Stomach (tissue), 9 donors: ENCODE measurements around the gene CHRNB4. TPM values are rescaled to one million over a fixed set of nuclear protein-coding genes. Genes with fewer than 3 reads are reported as not detected.

Experiments
- DNase-seq, 2 donors: peaks; one replicate each; pipeline versions ENCODE4 v3.0.0 to v3.0.0-alpha.2; 2013 to 2019
- H3K27ac ChIP-seq, 5 donors: fragments of 200-600 bp in 4 of 5; sonication (generic) in 4 of 5; one replicate each; pipeline ENCODE4 v1.5.1; 2013 to 2019; ENCODE audit warnings: mild to moderate bottlenecking in 1 of 5, moderate library complexity in 1 of 5
- H3K27me3 ChIP-seq, 3 donors: fragments of 200-600 bp; sonication (generic); one replicate each; pipeline ENCODE4 v1.5.1; 2017 to 2019; ENCODE audit warnings: mixed run types in 1 of 3
- H3K36me3 ChIP-seq, 4 donors: fragments of 200-600 bp; sonication (generic); 1 replicate in 3 of 4; 2 replicates in 1 of 4; pipeline ENCODE4 v1.5.1; 2016 to 2019
- H3K4me1 ChIP-seq, 4 donors: fragments of 200-600 bp; sonication (generic); one replicate each; pipeline ENCODE4 v1.5.1; 2016 to 2019
- H3K4me3 ChIP-seq, 4 donors: fragments of 200-600 bp; sonication (generic) in 3 of 4; one replicate each; pipeline ENCODE4 v1.5.1; 2016 to 2019; ENCODE audit warnings: mild to moderate bottlenecking in 1 of 4
- H3K9me3 ChIP-seq, 4 donors: fragments of 200-600 bp; sonication (generic); one replicate each; pipeline ENCODE4 v1.5.1; 2016 to 2019
- CTCF ChIP-seq, 7 experiments: fragments of 450-650 bp in 4 of 7; fragments of 200-600 bp in 3 of 7; sonication (generic) in 3 of 7; IDR thresholded peaks; one replicate each; pipeline ENCODE4 v1.5.1; 2016 to 2019; ENCODE audit warnings: antibody characterized with exemption in 7 of 7, control low read depth in 2 of 7, mild to moderate bottlenecking in 1 of 7
- EP300 ChIP-seq: sonication (generic); formaldehyde crosslinking; IDR thresholded peaks from one replicate; pipeline ENCODE4 v1.6.1; 2017; ENCODE audit warnings: antibody characterized with exemption
- POLR2A ChIP-seq, 4 donors: fragments of 450-650 bp; IDR thresholded peaks; one replicate each; pipeline ENCODE4 v1.6.1; 2016; ENCODE audit warnings: antibody characterized with exemption in 4 of 4, control low read depth in 2 of 4, mild to moderate bottlenecking in 1 of 4, moderate library complexity in 1 of 4
- POLR2AphosphoS5 ChIP-seq, 3 donors: sonication (generic); formaldehyde crosslinking; IDR thresholded peaks; one replicate each; pipeline ENCODE4 v1.6.1; 2016; ENCODE audit warnings: antibody characterized with exemption in 3 of 3
- WGBS, 5 donors: extraction: QIAGEN DNeasy Blood & Tissue Kit in 3 of 5; methylation state at CpG; one replicate each; pipeline versions ENCODE4 v1.1.5 to v1.1.7; 2013 to 2018; 5-methylcytosine and 5-hydroxymethylcytosine counted together
- intact Hi-C: fragments of 100-400 bp; cut with DNase I; formaldehyde crosslinking; loops from one replicate; pipeline ENCODE4 v1.15.1; 2023; ENCODE audit warnings: low total_unique reads
- polyA plus RNA-seq, 3 donors: library from polyadenylated mRNA; stranded (reverse); fragments of 200-250 nt; gene quantifications; one replicate each; pipeline ENCODE4 v1.2.3, GENCODE V29; 2013
- total RNA-seq, 5 donors: library from RNA; depleted of rRNA; stranded (reverse); fragments of >200 nt; gene quantifications; one replicate each; pipeline versions ENCODE4 v1.1.0 to v1.2.3, GENCODE V29; 2014 to 2016
- donor health status: healthy with polysubstance abuse.
- donor health status: Bipolar disorder and iron deficiency.
- donor health status: healthy.

The CHRNB4 gene
- total and polyA plus RNA-seq, 8 donors: 0.78 TPM; not detected in 7

DNA sequence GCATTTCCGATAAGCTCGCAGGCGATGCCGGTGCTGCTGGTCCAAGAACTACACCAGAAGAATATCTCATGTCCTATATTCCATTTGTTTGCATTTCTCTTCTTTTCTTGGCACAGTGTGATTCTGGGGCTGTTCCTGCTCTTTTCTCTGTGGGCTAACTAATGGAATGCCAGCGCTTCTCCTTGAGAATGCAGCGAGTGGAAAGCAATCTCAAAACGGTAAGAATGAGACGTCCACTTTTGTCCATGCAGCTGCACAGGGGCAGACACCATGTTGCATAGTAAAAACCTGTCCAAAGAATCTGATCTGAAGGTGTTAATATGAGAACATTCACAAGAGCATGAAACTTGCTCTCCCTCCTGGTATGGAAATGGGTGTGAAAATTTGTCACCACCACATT is 13.7 kb downstream of the CHRNB4 start:
- H3K4me3 ChIP-seq: no peak overlapping the region
- H3K4me1 ChIP-seq: no peaks in the 10 kb centered on the region
- TF ChIP-seq CTCF (IDR thresholded peaks at IDR 0.05): no peak
- TF ChIP-seq POLR2AphosphoS5 (IDR thresholded peaks at IDR 0.05): no peak
- TF ChIP-seq EP300: no peak
- no peak for TF ChIP-seq POLR2A (IDR thresholded peaks at IDR 0.05)
- peaks cover 0 to 56% (median 13%) of the 10 kb centered on the region in 3 donors for H3K27me3 ChIP-seq
- intact Hi-C loops: loop anchor here (10.0 kb wide), 1 partner anchor 557 kb away; no protein-coding TSS in a partner anchor
- no peaks in the 10 kb centered on the region for H3K36me3 ChIP-seq
- DNase-seq: no peak
- no peak overlapping the region for H3K27ac ChIP-seq
- H3K9me3 ChIP-seq: no peaks in the 10 kb centered on the region
- whole genome bisulfite sequencing, 5 donors: 64 to 82% (median 71%) methylated on average over 8 of the region's 8 CpGs

DNA sequence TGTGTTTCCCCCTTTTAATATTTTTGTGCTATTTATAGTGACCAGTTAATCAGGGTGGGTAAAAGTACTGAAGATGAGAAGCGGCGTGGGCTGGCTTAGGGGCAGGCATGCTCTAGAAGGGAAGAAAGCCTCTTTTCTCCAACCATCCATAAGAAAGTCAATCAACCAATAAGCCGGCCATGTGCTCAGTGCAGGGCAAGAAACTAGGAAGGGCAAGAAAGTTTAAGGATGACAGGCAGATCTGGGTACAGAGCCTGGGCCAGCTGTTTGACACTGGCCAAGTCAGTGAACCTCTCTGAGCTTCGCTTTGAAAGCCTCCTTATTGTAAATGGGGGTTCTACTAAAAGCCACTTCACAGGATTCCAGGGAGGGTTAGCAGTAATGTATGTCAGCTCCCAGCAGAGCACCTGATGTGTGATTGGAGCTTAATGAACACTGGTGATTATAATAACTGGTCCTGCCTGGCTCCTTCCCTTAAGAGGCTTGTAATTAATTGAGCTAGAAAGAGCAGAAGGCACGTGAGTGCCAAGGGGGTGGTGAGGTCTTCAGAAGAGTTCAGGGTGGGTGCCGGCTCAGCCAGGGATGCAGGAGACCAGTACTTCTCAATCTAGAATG is 14.5 kb downstream of the CHRNB4 start:
- Histone ChIP-seq H3K27ac (no peak overlapping the region), H3K4me1 (no peaks in the 10 kb centered on the region), H3K27me3 (peaks cover 0 to 62% (median 20%) of the 10 kb centered on the region in 3 donors), H3K36me3 (no peaks in the 10 kb centered on the region), H3K4me3 (no peak overlapping the region), H3K9me3 (no peaks in the 10 kb centered on the region)
- intact Hi-C loops: loop anchor here (10.0 kb wide), 1 partner anchor 558 kb away; no protein-coding TSS in a partner anchor
- WGBS, 5 donors: 80 to 86% (median 81%) methylated on average over 6 of the region's 6 CpGs
- DNase-seq: peak in 1 of 2 donors; percentile 9
- no peak for TF ChIP-seq POLR2A (IDR thresholded peaks at IDR 0.05)
- no peak for TF ChIP-seq POLR2AphosphoS5 (IDR thresholded peaks at IDR 0.05)
- no peak for TF ChIP-seq EP300
- TF ChIP-seq CTCF (IDR thresholded peaks at IDR 0.05): no peak

DNA sequence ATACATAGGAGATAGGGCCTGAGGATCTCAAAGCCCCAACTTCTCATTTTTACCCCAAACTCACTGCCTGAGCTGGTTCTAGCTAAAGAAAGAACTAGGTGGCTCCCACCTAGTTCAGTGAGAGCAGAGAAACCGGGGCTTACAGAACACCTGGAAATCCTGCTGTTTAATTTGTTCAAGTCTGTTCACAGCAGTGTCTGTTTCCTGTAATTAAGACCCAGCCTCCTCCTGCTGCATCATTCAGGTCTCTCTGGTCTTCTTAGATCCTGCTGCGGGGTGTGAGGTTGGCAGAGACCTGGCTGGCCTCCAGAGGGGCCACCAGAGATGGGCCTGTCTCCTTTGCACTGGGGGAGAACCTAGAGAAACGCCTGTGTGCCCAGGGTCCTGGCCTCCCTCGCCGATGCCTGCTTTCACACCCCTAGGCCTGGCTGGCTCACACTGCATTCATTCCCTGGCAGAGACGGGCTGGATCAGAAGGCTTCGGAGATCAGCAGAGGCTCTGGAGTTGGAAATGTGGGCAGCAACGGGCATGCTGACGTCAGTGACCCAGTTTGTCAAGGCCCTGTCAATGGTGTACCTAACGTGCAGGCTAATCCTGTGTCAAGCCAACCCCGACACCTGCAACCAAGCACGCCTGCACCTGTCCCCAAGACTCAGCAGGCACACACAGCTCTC is 15.3 kb downstream of the CHRNB4 start:
- intact Hi-C loops: loop anchor here (10.0 kb wide), 1 partner anchor 559 kb away; no protein-coding TSS in a partner anchor
- Histone ChIP-seq H3K4me1 (peaks cover 4 to 5% (median 5%) of the 10 kb centered on the region in 4 donors), H3K36me3 (no peaks in the 10 kb centered on the region), H3K4me3 (no peak overlapping the region), H3K27me3 (peaks cover 0 to 69% (median 27%) of the 10 kb centered on the region in 3 donors), H3K9me3 (no peaks in the 10 kb centered on the region), H3K27ac (no peak overlapping the region)
- TF ChIP-seq POLR2A (IDR thresholded peaks at IDR 0.05) (no peak), CTCF (IDR thresholded peaks at IDR 0.05) (no peak), EP300 (no peak), POLR2AphosphoS5 (IDR thresholded peaks at IDR 0.05) (no peak)
- DNase-seq: peak in 1 of 2 donors; percentile 11
- 68 to 80% (median 75%) methylated on average over 8 to 12 of the region's 12 CpGs for WGBS, 5 donors

GRCh38 chr15:78624651-78625590 is 16.1 kb downstream of the CHRNB4 start:
- H3K36me3 ChIP-seq: no peaks in the 10 kb centered on the region
- TF ChIP-seq POLR2AphosphoS5 (IDR thresholded peaks at IDR 0.05) (no peak), CTCF (IDR thresholded peaks at IDR 0.05) (no peak), EP300 (no peak), POLR2A (IDR thresholded peaks at IDR 0.05) (no peak)
- H3K9me3 ChIP-seq: no peaks in the 10 kb centered on the region
- H3K4me1 ChIP-seq: peaks cover 12 to 14% (median 13%) of the 10 kb centered on the region in 4 donors
- peaks cover 0 to 77% (median 36%) of the 10 kb centered on the region in 3 donors for H3K27me3 ChIP-seq
- no peak overlapping the region for H3K4me3 ChIP-seq
- DNase-seq: peak in 1 of 2 donors; percentile 22
- no peak overlapping the region for H3K27ac ChIP-seq
- intact Hi-C loops: loop anchor here (10.0 kb wide), 1 partner anchor 560 kb away; no protein-coding TSS in a partner anchor
- 76 to 83% (median 78%) methylated on average over 15 to 17 of the region's 17 CpGs for WGBS, 5 donors
